ENCODE data around the gene SSNA1. TPM values are rescaled to one million over a fixed set of nuclear protein-coding genes. Genes with fewer than 3 reads are reported as not detected.

Gene SSNA1
- total RNA-seq, 4 donors from 2014 or later: 67.1 to 124 (median 96.7) TPM

DNA sequence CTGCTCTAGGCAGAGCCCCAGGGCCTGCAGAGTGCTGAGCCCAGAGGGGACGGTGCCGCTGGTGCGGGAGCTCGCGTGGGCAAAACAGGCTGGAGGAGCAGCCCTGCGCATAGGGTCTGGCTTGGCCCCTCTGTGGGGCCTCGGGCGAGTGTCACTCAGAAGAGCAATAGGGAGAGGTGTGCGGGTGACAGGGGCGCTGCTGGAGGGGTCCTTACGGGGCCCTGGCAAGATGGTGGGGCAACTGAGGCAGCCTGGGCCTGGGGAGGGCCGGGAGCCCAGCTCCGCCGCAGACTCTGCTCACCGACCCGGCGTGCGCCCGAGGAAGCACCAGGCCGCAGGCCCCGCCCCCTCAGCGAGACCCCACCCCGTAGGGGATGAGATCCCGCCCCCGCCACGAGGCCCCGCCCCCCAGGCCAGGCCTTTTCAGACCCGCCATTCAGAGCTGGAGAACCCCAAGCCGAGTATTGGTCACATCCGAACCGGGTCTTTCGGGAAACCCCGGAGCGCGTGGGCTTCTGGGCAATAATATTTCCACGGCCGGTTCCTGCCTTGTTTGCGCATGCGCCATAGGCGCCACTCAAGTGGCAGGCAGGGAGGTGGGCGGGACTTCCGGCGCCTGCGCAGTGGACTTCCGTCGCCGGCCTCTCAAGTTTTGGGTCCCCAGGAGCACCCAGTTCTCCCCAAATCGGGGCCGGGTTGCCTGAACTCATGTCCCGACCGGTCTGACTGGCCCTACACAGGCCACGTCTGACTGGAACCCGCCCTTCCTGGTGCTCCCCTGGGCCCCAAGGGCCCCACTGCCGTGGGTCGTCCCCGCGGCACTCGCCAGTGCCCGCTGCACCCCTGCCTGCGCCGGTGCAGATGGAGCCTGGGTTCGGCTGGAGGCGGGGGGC lies 34.8 kb downstream of the SSNA1 start:
- Histone ChIP-seq H3K4me3 (peak overlapping the region; percentile 47 to 89 (median 66)), H3K4me1 (peaks cover 40 to 90% (median 56%) of the 10 kb centered on the region in 3 donors), H3K9me3 (no peaks in the 10 kb centered on the region), H3K36me3 (no peaks in the 10 kb centered on the region), H3K27ac (peak overlapping the region; percentile 92 to 97 (median 96)), H3K27me3 (peaks cover 0 to 13% (median 0%) of the 10 kb centered on the region in 4 donors)
- peak; percentile 88 for DNase-seq
- 0% methylated on average over 5 of the region's 63 CpGs; no CpG with 5 or more reads in 1 of the 2 donors for WGBS, 2 donors
- TF ChIP-seq, protein P1, sequence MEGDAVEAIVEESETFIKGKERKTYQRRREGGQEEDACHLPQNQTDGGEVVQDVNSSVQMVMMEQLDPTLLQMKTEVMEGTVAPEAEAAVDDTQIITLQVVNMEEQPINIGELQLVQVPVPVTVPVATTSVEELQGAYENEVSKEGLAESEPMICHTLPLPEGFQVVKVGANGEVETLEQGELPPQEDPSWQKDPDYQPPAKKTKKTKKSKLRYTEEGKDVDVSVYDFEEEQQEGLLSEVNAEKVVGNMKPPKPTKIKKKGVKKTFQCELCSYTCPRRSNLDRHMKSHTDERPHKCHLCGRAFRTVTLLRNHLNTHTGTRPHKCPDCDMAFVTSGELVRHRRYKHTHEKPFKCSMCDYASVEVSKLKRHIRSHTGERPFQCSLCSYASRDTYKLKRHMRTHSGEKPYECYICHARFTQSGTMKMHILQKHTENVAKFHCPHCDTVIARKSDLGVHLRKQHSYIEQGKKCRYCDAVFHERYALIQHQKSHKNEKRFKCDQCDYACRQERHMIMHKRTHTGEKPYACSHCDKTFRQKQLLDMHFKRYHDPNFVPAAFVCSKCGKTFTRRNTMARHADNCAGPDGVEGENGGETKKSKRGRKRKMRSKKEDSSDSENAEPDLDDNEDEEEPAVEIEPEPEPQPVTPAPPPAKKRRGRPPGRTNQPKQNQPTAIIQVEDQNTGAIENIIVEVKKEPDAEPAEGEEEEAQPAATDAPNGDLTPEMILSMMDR (IDR thresholded peaks at IDR 0.05): peak in 2 of 6 experiments; percentile 9 to 41
- peak in 3 of 4 donors; percentile 11 to 54 (median 13) for TF ChIP-seq POLR2A (IDR thresholded peaks at IDR 0.05)
- intact Hi-C loops (cut with DNase I): no loop called here

DNA sequence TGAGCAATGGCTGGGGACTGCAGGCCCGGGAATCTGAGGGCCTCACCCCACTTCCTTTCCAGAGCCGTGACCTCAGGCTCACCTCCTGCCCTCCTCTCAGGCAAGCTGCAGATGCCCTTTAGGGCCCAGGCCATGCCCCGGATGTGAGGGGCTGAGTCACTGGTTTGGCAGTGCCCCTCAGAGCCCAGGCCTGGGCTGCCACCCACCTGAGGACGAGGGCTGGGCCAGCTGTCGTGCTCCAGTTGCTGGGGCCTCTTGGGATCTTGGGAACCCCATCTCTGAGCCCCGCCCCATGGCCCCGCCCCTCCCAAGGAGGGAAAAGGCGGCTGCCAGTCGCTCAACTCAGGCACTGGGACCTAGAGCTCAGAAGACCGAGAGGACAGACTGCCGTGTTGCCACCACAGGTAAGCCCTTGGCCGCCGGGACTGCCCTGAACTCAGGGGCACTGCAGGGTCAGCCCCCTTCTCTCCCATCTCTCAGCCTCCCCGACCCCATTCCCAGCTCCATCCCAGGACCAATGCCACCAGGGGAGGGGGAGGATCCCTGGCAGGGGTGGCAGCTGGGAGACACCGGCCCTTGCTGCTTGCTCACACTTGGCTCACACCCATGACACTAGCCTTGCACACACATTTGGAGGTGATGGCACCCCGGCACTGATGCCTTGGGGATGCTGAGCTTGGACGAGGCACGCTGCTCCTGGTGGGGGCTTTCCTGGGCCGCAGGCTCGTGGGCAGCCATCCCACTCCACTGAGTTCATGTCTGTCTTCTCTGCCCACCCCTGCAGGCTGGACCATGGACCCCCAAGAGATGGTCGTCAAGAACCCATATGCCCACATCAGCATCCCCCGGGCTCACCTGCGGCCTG lies 36.6 kb downstream of the SSNA1 start, which contains the start of gene CYSRT1:
Gene CYSRT1, plus strand, starts transcription at position 345 of the 865 bp plus-strand sequence. Its CDS starts 448 bp downstream, at position 793.
- Histone ChIP-seq H3K4me1 (peaks cover 38 to 78% (median 48%) of the 10 kb centered on the region in 3 donors), H3K4me3 (peak within 1 kb of the TSS; percentile 47 to 89 (median 66)), H3K27me3 (peaks cover 0 to 31% (median 0%) of the 10 kb centered on the region in 4 donors), H3K36me3 (no peaks in the 10 kb centered on the region), H3K27ac (peak within 1 kb of the TSS; percentile 92 to 97 (median 96)), H3K9me3 (no peaks in the 10 kb centered on the region)
- TF ChIP-seq POLR2A (IDR thresholded peaks at IDR 0.05): peak in 2 of 4 donors; percentile 23 to 57
- TF ChIP-seq, protein P1 (IDR thresholded peaks at IDR 0.05): no peak
- no peak for DNase-seq
- WGBS, 2 donors: 12 to 26% methylated on average over 5 to 6 of the region's 23 CpGs
- intact Hi-C loops (cut with DNase I): loop anchor here (5.0 kb wide), 1 partner anchor 108 kb away; no protein-coding TSS in a partner anchor

DNA sequence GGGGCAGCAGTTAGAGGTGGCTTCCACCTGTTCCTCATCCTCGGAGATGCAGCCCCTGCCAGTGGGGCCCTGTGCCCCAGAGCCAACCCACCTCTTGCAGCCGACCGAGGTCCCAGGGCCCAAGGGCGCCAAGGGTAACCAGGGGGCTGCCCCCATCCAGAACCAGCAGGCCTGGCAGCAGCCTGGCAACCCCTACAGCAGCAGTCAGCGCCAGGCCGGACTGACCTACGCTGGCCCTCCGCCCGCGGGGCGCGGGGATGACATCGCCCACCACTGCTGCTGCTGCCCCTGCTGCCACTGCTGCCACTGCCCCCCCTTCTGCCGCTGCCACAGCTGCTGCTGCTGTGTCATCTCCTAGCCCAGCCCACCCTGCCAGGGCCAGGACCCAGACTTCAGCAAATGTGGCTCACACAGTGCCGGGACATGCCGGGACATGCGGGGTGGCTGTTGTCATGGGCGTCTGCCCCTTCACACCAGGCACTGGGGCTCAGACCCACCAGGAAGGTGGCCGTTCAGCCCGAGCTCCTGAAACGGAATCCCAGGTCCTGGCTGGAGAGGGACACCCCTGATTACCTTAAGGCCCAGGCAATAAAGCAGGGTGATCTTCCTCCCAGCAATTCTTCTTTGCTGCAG lies 37.3 kb downstream of the SSNA1 start:
- H3K4me3 ChIP-seq: peak overlapping the region; percentile 32 to 62 (median 53)
- WGBS, 2 donors: 95% methylated on average over 3 of the region's 21 CpGs; no CpG with 5 or more reads in 1 of the 2 donors
- no peak for TF ChIP-seq POLR2A (IDR thresholded peaks at IDR 0.05)
- TF ChIP-seq, protein P1 (IDR thresholded peaks at IDR 0.05): no peak
- no peak for DNase-seq
- no peaks in the 10 kb centered on the region for H3K36me3 ChIP-seq
- H3K27ac ChIP-seq: peak overlapping the region; percentile 92 to 97 (median 96)
- intact Hi-C loops (cut with DNase I): loop anchor here (5.0 kb wide), 1 partner anchor 109 kb away; no protein-coding TSS in a partner anchor
- H3K9me3 ChIP-seq: no peaks in the 10 kb centered on the region
- H3K27me3 ChIP-seq: peaks cover 0 to 38% (median 0%) of the 10 kb centered on the region in 4 donors
- H3K4me1 ChIP-seq: peaks cover 38 to 70% (median 48%) of the 10 kb centered on the region in 3 donors

DNA sequence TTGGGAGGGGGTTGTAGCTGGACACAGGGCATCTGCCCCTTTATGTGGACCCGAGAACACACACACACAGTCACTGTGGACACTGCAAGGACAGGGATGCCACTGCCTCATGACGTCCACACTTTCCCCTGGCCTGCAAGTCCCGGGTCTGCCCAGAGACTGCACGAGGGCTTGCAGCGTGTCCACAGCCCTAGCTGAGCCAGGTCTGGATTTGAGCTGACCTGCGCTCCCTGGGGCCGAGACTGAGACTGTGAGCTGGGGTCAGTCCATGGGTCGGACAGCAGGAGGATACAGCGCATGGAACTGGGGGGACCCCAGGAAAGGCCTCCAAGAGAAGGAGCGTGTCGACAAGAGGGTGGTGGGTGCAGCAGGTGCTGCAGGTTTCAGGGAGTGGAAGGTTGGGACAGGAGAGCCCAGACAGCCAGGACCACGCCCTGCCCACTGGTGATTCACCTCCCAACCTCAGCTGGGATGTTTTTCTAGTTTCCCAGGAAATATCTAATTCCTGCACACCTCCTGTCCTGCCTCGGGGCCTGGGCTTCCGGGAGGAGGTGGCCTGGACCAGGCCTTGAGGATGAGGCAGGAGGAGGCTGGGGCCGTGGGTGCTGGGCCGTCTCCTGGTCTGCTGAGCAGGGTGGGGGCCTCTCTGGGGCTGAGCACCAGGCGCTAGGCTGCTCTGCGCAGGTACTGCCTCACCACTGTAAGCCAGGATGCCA lies 38.0 kb downstream of the SSNA1 start:
- no peaks in the 10 kb centered on the region for H3K9me3 ChIP-seq
- no peaks in the 10 kb centered on the region for H3K36me3 ChIP-seq
- WGBS, 2 donors: 70% methylated on average over 2 of the region's 18 CpGs; no CpG with 5 or more reads in 1 of the 2 donors
- H3K4me1 ChIP-seq: peaks cover 36 to 64% (median 46%) of the 10 kb centered on the region in 3 donors
- H3K27ac ChIP-seq: peak overlapping the region; percentile 92 to 97 (median 96)
- intact Hi-C loops (cut with DNase I): loop anchor here (5.0 kb wide), 1 partner anchor 109 kb away; no protein-coding TSS in a partner anchor
- peak overlapping the region; percentile 32 to 62 (median 53) for H3K4me3 ChIP-seq
- TF ChIP-seq POLR2A (IDR thresholded peaks at IDR 0.05): peak in 1 of 4 donors; percentile 26
- TF ChIP-seq, protein P1 (IDR thresholded peaks at IDR 0.05): no peak
- DNase-seq: no peak
- peaks cover 0 to 45% (median 0%) of the 10 kb centered on the region in 4 donors for H3K27me3 ChIP-seq

All from esophagus squamous epithelium (tissue), 5 donors.